Activated effector memory CD4-positive, alpha-beta T cell treated with anti-CD3 and anti-CD28 coated beads, Interleukin-2, amount 50 U/mL, for 16 hours (primary cell): ENCODE measurements around the gene C19orf12.
A peak's percentile ranks its signal among the peaks of the same experiment; 100 is the strongest.

Experiments used
- DNase-seq: peaks from one replicate; pipeline ENCODE4 v3.0.0-alpha.2; 2020

C19orf12 gene

DNA sequence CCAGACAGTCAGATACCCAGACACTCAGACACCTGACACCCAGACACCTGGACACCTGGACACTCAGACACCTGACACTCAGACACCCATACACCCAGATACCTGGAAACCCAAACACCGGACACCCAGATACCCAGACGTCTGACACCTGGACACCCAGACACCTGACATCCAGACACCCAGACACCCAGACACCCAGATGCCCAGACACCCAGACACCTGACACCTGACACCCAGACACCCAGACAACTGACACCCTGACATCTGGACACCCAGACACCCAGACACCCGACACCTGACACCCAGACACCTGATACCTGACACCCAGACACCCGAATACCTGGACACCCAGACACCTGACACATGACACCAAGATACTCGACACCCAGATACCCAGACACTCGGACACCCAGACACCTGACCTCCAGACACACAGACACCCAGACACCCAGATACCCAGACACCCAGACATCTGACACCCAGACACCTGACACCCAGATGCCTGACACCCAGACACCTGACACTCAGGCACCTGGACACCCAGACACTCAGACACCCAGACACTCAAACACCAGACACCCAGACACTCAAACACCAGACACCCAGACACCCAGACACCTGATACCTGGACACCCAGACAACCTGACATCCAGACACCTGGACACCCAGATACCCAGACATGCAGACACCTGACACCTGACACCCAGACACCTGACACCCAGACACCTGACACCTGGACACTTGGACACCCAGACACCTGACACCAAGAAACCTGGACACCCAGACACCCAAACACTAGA is 19.1 kb downstream of the C19orf12 start:
- DNase-seq = no peak

DNA sequence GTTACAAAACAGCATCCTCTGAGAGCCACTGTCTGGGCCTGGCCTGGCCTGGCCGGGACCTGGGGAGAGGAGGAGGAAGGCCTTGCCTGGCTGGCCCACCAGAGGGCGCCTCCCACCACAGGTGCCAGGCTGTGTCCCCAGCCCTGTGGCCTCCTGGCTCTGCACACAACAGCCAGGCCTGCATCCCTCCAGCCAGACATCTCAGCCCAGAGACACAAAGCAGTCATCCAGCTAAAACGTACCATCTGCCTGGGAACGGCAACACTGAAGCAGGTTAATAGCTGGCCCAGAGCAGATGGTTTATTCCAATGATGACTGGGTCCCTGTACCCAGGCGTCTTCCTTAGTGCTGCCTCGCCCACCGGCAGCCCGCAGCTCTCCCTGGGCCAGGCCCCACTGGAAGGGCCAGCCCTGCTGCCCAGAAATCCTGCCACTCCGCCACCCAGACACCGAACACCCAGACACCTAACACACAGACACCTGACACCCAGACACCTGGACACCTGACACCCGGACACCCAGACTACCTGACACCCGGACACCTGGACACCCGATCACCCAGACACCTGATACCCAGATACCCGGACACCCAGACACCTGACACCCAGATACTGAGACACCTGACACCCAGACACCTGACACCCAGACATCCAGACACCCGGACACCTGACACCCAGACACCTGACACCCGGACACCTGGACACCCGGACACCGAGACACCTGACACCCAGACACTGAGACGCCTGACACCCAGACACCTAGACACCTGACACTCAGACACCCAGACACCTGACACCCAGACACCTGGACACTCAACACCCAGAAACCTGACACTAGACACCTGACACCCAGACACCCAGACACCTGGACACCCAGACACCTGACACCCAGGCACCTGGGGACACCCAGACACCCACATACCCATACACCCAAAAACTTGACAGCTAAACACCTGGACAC is 20.1 kb downstream of the C19orf12 start:
- peak; percentile 93 for DNase-seq

DNA sequence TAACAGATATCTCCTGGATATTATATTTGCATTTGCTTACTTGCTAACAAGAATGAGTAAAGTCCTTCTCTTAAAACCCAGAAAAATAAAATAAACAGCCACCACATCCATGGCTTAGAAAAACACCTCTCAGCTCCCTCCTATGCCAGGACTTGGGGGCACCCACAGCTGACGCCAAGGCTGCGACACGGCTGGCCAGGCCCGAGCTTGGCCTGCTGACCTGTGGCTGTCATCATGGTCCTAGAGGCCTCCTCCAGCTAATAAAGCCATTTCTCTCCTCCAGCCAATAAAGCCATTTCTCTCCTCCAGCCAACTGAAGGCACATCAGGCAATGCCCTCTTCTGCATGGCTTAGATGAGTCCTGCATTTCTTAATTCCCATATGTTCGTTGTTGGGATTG is 20.9 kb downstream of the C19orf12 start:
- no peak for DNase-seq

DNA sequence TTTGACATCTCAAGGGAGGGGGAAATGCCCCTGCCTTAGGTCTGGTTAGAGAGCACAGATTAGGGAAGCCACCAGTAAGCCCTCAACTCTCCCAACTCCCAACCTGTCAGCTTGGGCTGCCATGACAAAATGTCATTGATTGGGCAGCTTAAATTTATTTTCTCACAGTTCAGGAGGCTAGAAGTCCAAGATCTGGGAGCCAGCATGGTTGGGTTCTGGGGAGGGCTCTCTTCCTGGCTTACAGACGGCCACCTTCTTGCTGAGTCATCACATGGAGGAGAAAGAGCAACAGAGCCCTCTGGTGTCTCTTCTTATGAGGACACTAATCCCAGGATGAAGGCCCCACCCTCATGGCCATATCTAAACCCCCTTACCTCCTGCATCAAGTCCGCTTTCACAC is 24.2 kb downstream of the C19orf12 start:
- DNase-seq = peak; percentile 76

DNA sequence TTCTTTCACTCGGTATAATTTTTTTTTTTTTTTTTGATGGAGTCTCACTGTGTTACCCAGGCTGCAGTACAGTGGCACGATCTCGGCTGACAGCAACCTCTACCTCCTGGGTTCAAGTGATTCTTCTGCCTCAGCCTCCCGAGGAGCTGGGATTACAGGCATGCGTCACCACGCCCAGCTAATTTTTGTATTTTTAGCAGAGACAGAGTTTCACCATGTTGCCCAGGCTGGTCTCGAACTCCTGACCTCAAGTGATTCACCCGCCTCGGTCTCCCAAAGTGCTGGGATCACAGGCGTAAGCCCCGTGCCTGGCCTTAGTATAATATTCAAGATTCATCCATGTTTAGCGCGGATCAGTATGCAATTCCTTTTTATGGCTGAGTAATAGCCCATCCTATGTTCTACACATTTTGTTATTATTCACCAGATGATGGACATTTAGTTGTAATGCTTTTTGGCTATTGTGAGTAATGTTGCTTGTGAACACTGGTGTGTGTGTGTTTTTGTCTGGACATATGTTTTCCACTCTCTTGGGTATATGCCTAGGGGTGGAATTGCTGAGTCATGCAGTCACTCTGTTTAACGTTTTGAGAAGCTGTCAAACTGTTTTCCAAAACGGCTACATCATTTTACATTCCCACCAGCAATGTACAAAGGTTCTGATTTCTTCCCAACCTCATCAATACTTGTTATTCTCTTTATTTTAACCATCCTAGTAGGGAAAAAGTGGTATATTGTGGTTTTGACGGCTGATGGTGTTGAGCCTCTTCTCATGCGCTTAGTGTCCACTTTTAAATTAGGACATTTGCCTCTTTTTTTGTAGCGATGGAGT is 26.9 kb downstream of the C19orf12 start:
- DNase-seq = no peak

DNA sequence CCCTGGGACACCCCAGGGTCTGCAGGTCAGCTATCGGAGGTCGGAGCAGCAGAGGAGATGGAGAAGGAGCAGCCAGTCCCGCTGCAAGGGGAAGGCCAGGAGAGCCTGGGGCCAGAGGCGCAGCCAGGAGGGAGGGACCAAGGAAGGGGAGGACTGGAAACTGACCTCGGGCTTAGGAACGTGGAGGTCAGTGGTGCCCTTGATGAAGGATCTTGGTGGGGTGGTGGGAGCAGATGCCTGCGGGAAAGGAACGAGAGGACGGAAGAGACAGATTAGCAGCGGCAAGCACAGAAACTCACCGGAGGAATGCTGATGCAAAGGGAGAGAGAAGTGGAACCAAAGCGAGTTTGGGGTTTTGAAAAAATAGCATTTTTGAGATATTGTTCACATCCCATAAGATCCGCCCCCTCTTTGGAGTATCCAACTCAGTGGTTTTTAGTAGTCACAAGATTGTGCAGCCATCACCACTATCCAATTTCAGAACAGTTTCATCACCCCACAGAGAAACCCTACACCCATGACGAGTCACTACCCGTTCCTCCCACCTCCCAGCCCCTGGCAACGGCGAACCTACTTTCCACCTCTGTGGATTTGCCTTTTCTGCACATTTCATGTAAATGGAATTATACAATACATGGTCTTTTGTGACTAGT is 27.7 kb downstream of the C19orf12 start:
- DNase-seq = peak; percentile 77

DNA sequence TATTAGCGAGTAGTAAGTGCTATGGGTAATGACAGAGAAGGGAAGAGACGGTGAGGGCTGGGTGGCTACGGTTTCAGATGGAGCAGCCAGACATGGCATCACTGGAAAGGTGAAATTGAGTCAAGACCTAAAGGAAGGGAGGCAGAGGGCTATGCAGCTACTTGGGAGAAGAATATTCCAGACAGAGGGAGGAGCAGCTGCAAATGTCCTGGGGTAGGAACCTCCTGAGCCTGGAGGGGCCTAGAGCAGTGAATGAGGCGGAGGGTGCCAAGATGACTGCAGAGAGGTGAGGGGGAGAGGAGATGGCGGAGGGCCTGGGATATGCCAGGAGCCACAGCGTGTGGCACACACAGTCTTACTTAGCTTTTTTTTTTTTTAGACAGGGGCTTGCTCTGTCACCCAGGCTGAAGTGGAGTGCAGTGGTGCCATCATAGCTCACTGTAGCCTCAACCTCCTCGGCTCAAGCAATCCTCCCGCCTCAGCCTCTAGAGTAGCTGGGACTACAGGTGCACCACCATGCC is 28.7 kb downstream of the C19orf12 start:
- DNase-seq = no peak

DNA sequence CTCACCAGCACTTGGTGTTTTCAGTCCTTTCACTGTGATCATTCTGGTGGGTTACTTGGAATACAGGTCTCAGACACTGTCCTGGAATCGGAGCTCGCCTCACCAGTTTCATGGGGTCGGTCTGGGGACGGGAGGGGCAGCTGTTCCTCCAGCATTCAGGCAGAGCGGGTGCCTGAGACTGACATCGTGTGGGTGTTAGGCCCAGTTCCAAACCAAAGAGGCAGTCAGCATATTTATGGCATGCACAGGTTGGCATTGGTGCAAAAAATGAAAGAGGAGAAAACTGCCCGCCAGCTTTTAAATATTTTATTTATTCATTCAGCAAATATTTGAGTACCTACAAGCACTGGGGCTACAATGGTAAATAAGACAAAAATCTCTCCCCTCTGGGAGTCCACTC is 29.7 kb downstream of the C19orf12 start:
- DNase-seq = no peak

DNA sequence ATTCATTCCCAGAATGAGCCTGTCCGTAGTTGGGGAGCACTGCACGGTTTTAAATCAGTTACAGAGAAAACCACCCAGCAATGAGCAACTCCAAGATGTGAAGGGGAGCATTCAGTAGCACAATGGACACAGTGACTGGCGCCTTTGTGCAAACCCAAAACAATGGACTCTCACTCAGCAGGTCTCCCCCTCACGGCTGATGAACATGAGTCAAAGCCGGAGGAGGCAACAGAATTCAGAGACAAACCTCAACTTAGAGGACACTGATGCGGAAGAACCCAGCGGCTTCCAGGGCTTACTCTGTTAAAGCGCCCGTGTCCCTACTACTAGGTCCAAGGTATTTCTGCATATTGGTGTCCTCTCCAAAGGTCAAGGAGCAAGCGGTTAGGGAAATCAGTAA is 32.1 kb downstream of the C19orf12 start:
- no peak for DNase-seq

DNA sequence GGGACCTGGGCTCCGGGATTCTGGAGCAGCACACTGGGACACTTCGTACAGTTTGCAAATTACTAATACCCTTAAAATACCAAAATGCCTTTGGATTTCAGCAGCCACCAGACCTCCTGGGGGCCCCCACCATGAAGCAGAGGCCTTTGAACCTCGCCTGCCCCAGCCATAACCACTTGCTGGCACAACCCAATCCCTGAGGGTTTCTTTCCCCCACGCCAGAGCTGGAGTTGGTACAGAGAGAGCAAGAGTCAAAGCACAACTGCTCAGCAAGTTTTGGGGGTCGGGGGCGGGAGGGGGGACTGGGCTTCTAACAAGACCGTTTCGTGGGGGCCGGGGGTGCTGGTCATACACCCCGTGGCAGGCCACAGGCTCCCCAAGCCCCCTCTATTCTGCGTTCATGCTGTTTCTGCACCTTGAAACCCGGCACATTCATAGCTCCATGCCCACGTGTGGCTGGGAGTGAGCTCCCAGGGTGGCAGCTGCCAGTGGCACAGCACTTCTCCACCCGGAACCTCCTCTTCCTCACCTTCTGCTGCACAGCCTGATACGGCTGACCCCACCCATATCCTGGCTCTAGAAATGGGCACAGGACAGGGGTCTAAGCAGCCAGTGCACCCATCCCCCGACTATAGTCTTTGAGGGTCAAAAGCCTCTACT is 32.7 kb downstream of the C19orf12 start:
- no peak for DNase-seq

DNA sequence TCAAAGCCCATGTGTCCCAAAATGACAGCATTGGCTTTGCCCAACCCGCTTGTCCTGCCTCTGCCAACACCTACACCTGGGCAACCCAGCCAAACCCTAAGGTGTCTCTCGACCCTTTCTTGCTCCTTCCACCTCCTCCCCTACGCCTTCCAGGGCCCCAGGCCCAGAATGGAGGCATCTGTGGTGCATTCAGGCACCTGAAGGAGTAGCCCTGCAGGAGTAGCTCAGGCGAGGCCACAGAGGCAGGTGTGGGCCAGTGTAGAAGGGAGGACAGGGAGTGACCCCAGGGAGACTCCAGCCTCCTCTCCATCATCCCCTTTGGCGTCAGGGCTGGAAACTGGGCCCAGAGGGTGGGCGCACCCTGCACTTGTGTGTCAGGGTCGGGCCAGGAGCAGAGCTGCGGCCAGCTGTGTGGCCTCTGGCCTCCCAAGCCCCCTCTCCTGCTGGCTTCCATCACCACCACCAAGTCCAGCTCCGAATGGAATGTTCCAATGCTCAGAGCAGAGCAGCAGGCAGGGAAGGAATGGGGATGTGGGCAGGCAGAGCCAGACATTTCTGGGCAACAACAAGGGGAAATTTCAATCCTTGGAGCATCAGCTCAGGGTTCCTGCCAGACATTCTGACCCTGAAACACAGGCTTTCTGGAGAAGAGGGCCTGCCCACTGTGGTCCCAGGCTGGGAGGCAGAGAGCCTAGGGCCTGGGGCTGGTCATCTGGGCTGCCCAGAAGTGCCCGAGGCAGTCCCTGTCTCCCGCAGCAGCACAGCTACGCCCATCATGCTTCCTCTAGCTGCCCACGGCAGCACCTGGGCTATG is 33.4 kb downstream of the C19orf12 start:
- no peak for DNase-seq

DNA sequence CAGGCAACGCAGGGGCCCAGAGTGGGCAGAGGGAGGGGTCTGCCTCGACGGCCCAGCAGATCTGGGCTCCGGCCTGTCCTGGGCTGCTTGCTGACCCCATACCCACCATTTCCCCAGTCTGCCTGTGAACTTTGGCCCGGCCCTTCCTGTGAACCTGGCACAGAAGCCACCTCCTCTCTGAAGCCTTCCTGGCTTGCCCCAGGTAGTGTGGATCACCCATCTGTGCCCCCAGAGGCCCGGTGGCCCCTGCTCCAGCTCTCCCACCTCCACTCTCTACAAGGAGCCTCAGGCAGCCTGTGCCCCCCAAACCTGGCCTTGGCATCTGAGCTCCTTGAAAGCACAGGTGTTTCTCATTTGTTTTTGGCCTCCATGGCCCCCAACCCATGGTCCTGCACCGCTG is 34.1 kb downstream of the C19orf12 start:
- DNase-seq = no peak

DNA sequence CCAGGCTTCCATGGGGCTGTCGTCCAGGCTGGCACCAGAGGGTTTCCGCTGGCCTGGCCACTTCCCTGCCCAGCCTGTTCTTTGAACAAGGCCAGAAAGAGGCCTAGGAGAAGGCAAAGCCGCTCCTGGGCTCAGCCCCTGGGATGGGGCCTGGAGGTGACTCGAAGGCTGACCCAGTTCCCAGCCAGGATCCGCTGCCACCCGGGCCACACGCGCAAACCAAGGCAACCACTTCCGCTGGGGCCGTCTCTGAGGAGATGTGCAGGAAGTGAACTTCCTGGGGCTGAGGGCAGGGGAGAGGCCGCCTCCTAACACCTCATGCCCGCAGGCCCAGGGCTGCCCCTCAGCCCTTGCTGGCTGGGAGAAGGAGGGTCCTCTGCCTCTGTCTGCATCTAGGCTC is 34.6 kb downstream of the C19orf12 start:
- DNase-seq = peak; percentile 93

DNA sequence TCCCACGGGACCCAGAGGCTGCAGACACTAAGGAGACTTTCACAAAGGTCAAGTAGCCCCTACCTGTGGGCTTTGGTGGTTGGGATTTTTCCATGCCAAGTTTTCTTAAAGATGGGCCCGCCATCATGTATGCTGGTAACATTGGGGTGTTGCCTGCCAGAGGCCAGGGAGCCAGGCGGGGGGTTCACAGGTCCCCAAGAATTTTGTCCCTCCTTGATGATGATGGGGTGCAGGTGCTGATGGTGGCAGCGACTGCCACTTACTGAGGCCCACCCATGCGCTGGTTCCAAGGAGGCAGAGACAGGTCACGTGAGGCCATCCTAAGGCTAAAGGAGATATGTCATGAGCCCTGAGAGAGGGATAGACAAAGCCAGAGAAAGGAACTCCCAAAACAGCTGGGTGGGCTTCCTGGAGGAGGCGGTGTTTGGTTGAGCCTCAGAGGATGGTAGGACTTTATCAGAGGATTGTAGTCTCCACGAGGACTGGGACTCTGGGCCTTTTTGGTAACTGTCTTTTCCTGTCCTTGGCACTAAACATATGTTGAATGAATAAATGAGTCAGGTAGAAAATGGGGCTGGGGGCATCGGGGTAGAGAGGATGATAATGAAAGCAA is 35.4 kb downstream of the C19orf12 start:
- DNase-seq = no peak

DNA sequence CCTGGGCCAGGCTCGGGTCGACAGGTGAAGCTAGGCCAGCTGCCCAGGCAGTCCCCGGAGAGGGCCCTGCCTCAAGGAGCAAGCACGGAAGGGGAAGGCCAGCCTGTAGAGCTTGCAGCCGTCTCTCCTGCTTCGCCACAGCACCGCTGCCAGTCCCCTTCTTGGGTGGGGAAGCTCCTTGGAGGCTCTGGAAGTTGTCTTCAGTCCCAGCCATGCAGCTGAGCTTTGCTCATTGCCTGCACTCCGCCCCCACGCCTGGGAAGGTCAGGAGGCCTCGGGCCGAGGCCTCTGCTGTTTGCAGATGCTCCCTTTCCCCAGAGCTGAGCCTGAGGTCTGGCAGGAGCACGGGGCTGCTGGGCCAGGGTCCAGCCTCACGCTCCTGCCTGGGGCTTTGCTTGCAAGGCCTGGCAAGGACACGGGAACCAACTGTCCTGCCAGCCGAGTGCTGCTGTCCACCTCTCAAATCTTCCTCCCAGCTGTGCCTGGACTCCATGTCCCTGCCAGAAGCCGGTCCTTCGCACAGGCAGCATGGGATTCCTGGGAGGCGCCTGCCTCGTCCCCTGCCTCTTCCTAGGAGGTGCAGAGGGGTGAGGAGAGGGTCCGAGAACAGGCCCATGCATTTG is 36.5 kb downstream of the C19orf12 start:
- DNase-seq = no peak

DNA sequence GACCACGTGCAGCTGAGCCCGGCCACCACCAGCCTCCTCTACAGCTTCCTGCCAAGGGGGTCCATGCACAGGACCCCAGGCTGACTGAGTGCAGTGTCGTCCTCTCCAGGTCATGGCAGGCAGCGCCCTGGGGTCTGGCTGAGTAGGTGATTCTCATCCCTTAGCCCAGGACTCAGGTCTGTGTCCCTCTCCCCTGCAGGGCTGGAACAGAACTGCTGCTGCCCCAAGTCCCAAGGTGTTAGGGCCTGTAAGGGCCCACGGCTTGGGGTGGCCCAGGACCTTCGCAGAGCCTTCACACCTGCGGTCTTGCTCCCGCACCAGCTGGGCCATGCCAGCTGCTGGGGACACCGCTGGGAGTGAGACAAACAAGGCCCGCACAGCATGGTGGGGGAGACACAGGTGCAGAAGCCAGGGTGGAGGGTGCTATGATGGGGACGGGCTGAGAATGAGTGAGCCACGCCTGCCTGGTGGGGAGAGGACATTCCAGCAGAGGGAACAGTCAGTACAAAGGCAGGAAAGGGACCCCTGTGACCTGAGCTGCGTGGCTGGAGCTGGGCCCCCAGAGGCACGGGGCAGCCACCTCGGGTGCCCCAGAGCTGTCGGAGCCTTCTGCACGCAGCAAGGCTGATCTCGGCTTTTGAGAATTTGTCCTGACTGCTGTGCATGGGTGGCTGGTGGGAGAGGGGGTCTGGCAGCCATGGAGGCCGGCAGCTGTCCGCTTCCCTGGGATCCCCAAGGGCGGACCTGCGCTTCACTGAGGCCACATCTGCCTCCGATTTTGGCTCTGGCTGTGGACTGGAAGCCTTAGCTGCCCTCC is 37.9 kb downstream of the C19orf12 start:
- peak; percentile 61 for DNase-seq

DNA sequence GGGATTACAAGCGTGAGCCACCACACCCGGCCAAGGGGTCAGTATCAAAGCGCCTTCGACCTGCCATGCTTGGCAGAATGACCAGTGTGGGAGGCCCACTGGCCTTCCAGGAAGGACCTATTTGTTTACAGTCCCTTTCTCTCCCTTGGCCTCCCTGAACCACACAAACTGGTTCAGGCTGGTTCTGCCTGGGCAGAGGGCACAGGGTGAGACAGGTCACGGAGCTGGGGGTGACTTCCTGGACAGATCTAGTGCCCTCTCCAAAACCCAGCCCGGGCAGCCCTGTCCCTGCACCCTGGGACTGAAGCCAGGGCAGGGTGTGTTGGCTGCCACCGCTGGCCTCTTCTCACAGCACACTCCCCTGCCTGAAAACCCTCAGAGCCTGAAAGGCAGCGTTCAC is 38.5 kb downstream of the C19orf12 start:
- peak; percentile 54 for DNase-seq

DNA sequence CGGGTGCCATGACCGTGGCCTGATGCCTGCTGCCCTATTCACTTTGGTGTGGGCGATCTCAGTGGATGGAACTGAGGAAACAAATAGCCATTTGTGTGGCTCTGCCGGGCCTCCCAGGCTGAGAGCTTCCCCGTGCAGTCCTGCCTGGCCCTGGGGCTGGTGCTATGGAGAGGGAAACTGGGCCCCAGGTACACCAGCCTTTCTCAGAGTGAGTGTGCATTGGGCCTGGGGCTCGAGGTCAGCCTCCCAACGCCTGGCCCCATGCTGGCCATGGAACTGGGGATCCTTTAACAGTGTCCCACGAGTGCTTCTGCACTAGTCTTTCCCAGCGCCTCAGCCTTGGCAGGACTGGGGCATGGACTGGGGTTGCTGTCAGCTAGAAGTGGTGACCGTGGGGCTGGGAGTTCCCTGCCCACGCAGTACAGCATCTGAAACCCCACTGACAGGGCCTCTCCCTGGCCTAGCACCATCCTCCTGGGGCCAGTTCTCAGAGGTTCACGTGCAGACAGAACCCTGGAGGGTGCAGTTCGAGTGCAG is 39.3 kb downstream of the C19orf12 start:
- DNase-seq = peak; percentile 64
